Neuronal stem cell (in vitro differentiated cells): Measurements from ENCODE around the gene IL37.

ENCODE experiments used
- DNase-seq: peaks from one replicate; pipeline ENCODE4 v3.0.0-alpha.2; 2013; ENCODE audit warnings: low spot score
- H2AFZ ChIP-seq: one replicate; pipeline ENCODE4 v1.6.1; 2013; ENCODE audit warnings: mild to moderate bottlenecking, low read length, inconsistent platforms
- H2AK5ac ChIP-seq: 2 replicates; pipeline ENCODE4 v1.6.1; 2013; ENCODE audit warnings: low read depth, mild to moderate bottlenecking, inconsistent platforms, low read length, moderate library complexity, mixed read lengths
- H2BK120ac ChIP-seq: 2 replicates; pipeline ENCODE4 v1.6.1; 2013; ENCODE audit warnings: low read depth, mild to moderate bottlenecking, inconsistent platforms, low read length, moderate library complexity, mixed read lengths
- H2BK12ac ChIP-seq: one replicate; pipeline ENCODE4 v1.6.1; 2013; ENCODE audit warnings: low read length, inconsistent platforms
- H2BK15ac ChIP-seq: 2 replicates; pipeline ENCODE4 v1.6.1; 2013; ENCODE audit warnings: mild to moderate bottlenecking, low read length, inconsistent platforms, mixed read lengths
- H2BK5ac ChIP-seq: one replicate; pipeline ENCODE4 v1.6.1; 2013; ENCODE audit warnings: inconsistent platforms, mild to moderate bottlenecking, low read length, moderate library complexity
- H3K14ac ChIP-seq: one replicate; pipeline ENCODE4 v1.6.1; 2013; ENCODE audit warnings: low read length, inconsistent platforms
- H3K18ac ChIP-seq: 2 replicates; pipeline ENCODE4 v1.6.1; 2013; ENCODE audit warnings: low read length, inconsistent platforms
- H3K23ac ChIP-seq: 2 replicates; pipeline ENCODE4 v1.6.1; 2013; ENCODE audit warnings: low read depth, mild to moderate bottlenecking, mixed read lengths, low read length, inconsistent platforms; ENCODE audit not compliant: poor library complexity
- H3K27ac ChIP-seq: replicated peaks from 3 replicates; pipeline ENCODE4 v1.5.1; 2013; ENCODE audit warnings: low read length, inconsistent platforms
- H3K27me3 ChIP-seq, 3 experiments: 2 replicates each; pipeline ENCODE4 v1.6.1; 2013; ENCODE audit warnings: low read length in 3 of 3, mild to moderate bottlenecking in 2 of 3, inconsistent platforms in 1 of 3, low read depth in 1 of 3, mixed read lengths in 1 of 3, moderate library complexity in 1 of 3; ENCODE audit not compliant: control insufficient read depth in 3 of 3, insufficient read depth in 3 of 3
- H3K36me3 ChIP-seq, 2 donors: replicated peaks in 1 of 2; 2 replicates each; pipeline ENCODE4 v1.6.1; 2013; ENCODE audit warnings: low read length in 2 of 2; ENCODE audit not compliant: control insufficient read depth in 2 of 2, insufficient read depth in 2 of 2
- H3K4ac ChIP-seq: 2 replicates; pipeline ENCODE4 v1.6.1; 2013; ENCODE audit warnings: inconsistent platforms, mild to moderate bottlenecking, low read length, moderate library complexity
- H3K4me1 ChIP-seq, 2 donors: 1 replicate in 1 of 2; 2 replicates in 1 of 2; pipeline ENCODE4 v1.6.1; 2013; ENCODE audit warnings: low read length in 2 of 2, low read depth in 1 of 2; ENCODE audit not compliant: control insufficient read depth in 2 of 2, insufficient read depth in 1 of 2
- H3K4me2 ChIP-seq: one replicate; pipeline ENCODE4 v1.6.1; 2013; ENCODE audit warnings: mild to moderate bottlenecking, low read length, inconsistent platforms; ENCODE audit not compliant: insufficient read depth, poor library complexity, severe bottlenecking
- H3K4me3 ChIP-seq, 2 donors: 2 replicates each; pipeline ENCODE4 v1.5.1; 2013; ENCODE audit warnings: low read length in 2 of 2, mild to moderate bottlenecking in 2 of 2, inconsistent platforms in 1 of 2, moderate library complexity in 1 of 2
- H3K79me1 ChIP-seq: one replicate; pipeline ENCODE4 v1.6.1; 2013; ENCODE audit warnings: low read depth, mild to moderate bottlenecking, inconsistent platforms, low read length, moderate library complexity
- H3K9ac ChIP-seq: one replicate; pipeline ENCODE4 v1.6.1; 2013; ENCODE audit warnings: mild to moderate bottlenecking, low read depth, low read length, inconsistent platforms; ENCODE audit not compliant: poor library complexity
- H3K9me3 ChIP-seq, 2 donors: replicated peaks in 1 of 2; 2 replicates each; pipeline versions ENCODE3 to v1.6.1; 2013; ENCODE audit warnings: low read length in 2 of 2, mild to moderate bottlenecking in 2 of 2, inconsistent platforms in 1 of 2, low read depth in 1 of 2, mixed read lengths in 1 of 2, moderate library complexity in 1 of 2; ENCODE audit not compliant: control insufficient read depth in 2 of 2, insufficient read depth in 1 of 2
- H4K8ac ChIP-seq: one replicate; pipeline ENCODE4 v1.6.1; 2013; ENCODE audit warnings: low read depth, mild to moderate bottlenecking, inconsistent platforms, low read length, moderate library complexity
- H4K91ac ChIP-seq: one replicate; pipeline ENCODE4 v1.6.1; 2013; ENCODE audit warnings: low read length, low read depth, mild to moderate bottlenecking, inconsistent platforms; ENCODE audit not compliant: poor library complexity
- WGBS, 2 donors: extraction: QIAGEN DNeasy Blood & Tissue Kit; methylation state at CpG; one replicate each; pipeline ENCODE4 v1.1.7; 2013; ENCODE audit warnings: missing lambda C conversion rate in 2 of 2, mixed read lengths in 1 of 2; ENCODE audit not compliant: insufficient read length in 2 of 2, insufficient replicate concordance in 1 of 2; ENCODE audit errors: extremely low coverage in 2 of 2; 5-methylcytosine and 5-hydroxymethylcytosine counted together

Gene IL37

GRCh38 chr2:112884869-112885505 is 26.0 kb upstream of the IL37 start:
- peak; percentile 54 for DNase-seq
- Histone ChIP-seq H3K27me3 (peaks cover 0 to 3% (median 0%) of the 10 kb centered on the region in 3 experiments), H3K9ac (no peak overlapping the region), H3K4me2 (no peak overlapping the region), H2BK120ac (no peak overlapping the region), H2AFZ (no peak overlapping the region), H3K79me1 (no peaks in the 10 kb centered on the region), H4K8ac (no peak overlapping the region), H3K4ac (no peak overlapping the region), H2BK15ac (no peak overlapping the region), H3K27ac (no peak overlapping the region), H3K36me3 (no peaks in the 10 kb centered on the region), H3K9me3 (no peaks in the 10 kb centered on the region), H4K91ac (no peak overlapping the region), H2BK12ac (no peak overlapping the region), H2BK5ac (no peak overlapping the region), H3K18ac (no peak overlapping the region), H3K23ac (no peak overlapping the region), H2AK5ac (no peak overlapping the region), H3K14ac (no peak overlapping the region), H3K4me3 (no peak overlapping the region), H3K4me1 (peaks cover 0 to 2% of the 10 kb centered on the region in 2 donors)
- no CpG with 5 or more reads among the region's 6 CpGs for WGBS, 2 donors

GRCh38 chr2:112885506-112885902 is 25.5 kb upstream of the IL37 start:
- no peak overlapping the region for H3K4ac ChIP-seq
- no peak overlapping the region for H2BK120ac ChIP-seq
- no peak overlapping the region for H2AK5ac ChIP-seq
- no peak overlapping the region for H4K91ac ChIP-seq
- no peak overlapping the region for H3K4me3 ChIP-seq
- H3K4me1 ChIP-seq = peaks cover 0 to 2% of the 10 kb centered on the region in 2 donors
- no peak overlapping the region for H3K23ac ChIP-seq
- no peaks in the 10 kb centered on the region for H3K79me1 ChIP-seq
- no peak overlapping the region for H2AFZ ChIP-seq
- no peak overlapping the region for H3K4me2 ChIP-seq
- H3K36me3 ChIP-seq = no peaks in the 10 kb centered on the region
- H3K27me3 ChIP-seq = peaks cover 0 to 3% (median 0%) of the 10 kb centered on the region in 3 experiments
- no peak overlapping the region for H4K8ac ChIP-seq
- WGBS, 2 donors = no CpG with 5 or more reads among the region's 4 CpGs
- DNase-seq = no peak
- H3K14ac ChIP-seq = no peak overlapping the region
- H2BK15ac ChIP-seq = no peak overlapping the region
- H3K9ac ChIP-seq = no peak overlapping the region
- no peak overlapping the region for H3K27ac ChIP-seq
- H2BK5ac ChIP-seq = no peak overlapping the region
- H3K9me3 ChIP-seq = no peaks in the 10 kb centered on the region
- H3K18ac ChIP-seq = no peak overlapping the region
- H2BK12ac ChIP-seq = no peak overlapping the region

GRCh38 chr2:112886291-112886690 is 24.7 kb upstream of the IL37 start:
- WGBS, 2 donors = no CpG with 5 or more reads among the region's 2 CpGs
- no peak overlapping the region for H2BK5ac ChIP-seq
- no peak overlapping the region for H3K23ac ChIP-seq

GRCh38 chr2:112887964-112888749 is 22.8 kb upstream of the IL37 start:
- no peaks in the 10 kb centered on the region for H3K4me1 ChIP-seq
- no peak overlapping the region for H4K8ac ChIP-seq
- H3K4me2 ChIP-seq = no peak overlapping the region
- H2BK120ac ChIP-seq = no peak overlapping the region
- H3K27me3 ChIP-seq = peaks cover 0 to 3% (median 0%) of the 10 kb centered on the region in 3 experiments
- no peak overlapping the region for H2AFZ ChIP-seq
- DNase-seq = no peak
- H4K91ac ChIP-seq = no peak overlapping the region
- no peak overlapping the region for H3K27ac ChIP-seq
- H2BK12ac ChIP-seq = no peak overlapping the region
- no peaks in the 10 kb centered on the region for H3K9me3 ChIP-seq
- H2AK5ac ChIP-seq = no peak overlapping the region
- H2BK5ac ChIP-seq = no peak overlapping the region
- H3K18ac ChIP-seq = no peak overlapping the region
- H2BK15ac ChIP-seq = no peak overlapping the region
- no peak overlapping the region for H3K14ac ChIP-seq
- no peaks in the 10 kb centered on the region for H3K79me1 ChIP-seq
- no peak overlapping the region for H3K4ac ChIP-seq
- H3K4me3 ChIP-seq = no peak overlapping the region
- H3K23ac ChIP-seq = no peak overlapping the region
- no CpG with 5 or more reads among the region's 2 CpGs for whole genome bisulfite sequencing, 2 donors
- H3K36me3 ChIP-seq = no peaks in the 10 kb centered on the region
- H3K9ac ChIP-seq = no peak overlapping the region

More at GRCh38 chr2:112886291-112886690, 24.7 kb upstream of the IL37 start:
- Histone ChIP-seq H3K9me3 (no peaks in the 10 kb centered on the region), H2BK12ac (no peak overlapping the region), H3K79me1 (no peaks in the 10 kb centered on the region), H3K27me3 (peaks cover 0 to 3% (median 0%) of the 10 kb centered on the region in 3 experiments), H3K14ac (no peak overlapping the region), H2AFZ (no peak overlapping the region), H3K18ac (no peak overlapping the region), H3K4me1 (peaks cover 0 to 1% of the 10 kb centered on the region in 2 donors), H3K4me2 (no peak overlapping the region), H3K9ac (no peak overlapping the region), H4K8ac (no peak overlapping the region), H2BK120ac (no peak overlapping the region), H2AK5ac (no peak overlapping the region), H3K4ac (no peak overlapping the region), H3K36me3 (no peaks in the 10 kb centered on the region), H2BK15ac (no peak overlapping the region), H4K91ac (no peak overlapping the region), H3K4me3 (no peak overlapping the region), H3K27ac (no peak overlapping the region)
- no peak for DNase-seq
